Measurements from ENCODE around the gene SSBP3. TPM values are rescaled to one million over a fixed set of nuclear protein-coding genes. Genes with fewer than 3 reads are reported as not detected.

Gene SSBP3
- total RNA-seq, 1 experiment from 2014 or later = 37.5 TPM

DNA sequence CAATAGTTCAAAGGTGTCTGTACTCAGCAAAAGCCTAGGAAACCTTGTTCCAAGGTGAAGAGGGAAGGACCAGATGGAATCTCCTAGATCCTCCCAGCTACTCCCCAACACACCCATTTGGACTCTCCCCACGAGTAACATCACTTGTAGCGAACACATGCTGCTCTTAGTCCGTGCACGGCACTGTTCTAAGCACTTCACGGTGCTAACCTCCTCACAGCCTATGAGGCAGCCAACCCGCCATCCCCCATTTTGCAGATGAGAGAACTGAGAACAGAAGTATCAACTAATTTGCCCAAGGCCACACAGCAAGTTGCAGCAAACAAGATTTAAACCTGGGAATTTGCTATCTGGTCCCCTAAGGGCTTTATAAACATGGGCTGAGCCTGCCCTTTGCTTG lies 182.0 kb downstream of the SSBP3 start:
- intact Hi-C loops (cut with micrococcal nuclease) = no loop called here
- RAD21 ChIA-PET (ENCODE audit: low non-redundant PET in 1 of 2, low total read pairs in 2 of 2, uncharacterized antibody in 2 of 2, unreplicated experiment in 2 of 2) = no interaction called here
- Histone ChIP-seq H3K9me3 (ENCODE audit: control insufficient read depth in 1 of 2, insufficient read depth in 1 of 2, low read depth in 1 of 2, low read length in 2 of 2) (no peaks in the 10 kb centered on the region), H3K27ac (ENCODE audit: low read depth, low read length) (no peak overlapping the region), H3K4me1 (ENCODE audit: control insufficient read depth in 1 of 2, insufficient read depth in 2 of 2, low read length in 2 of 2) (peaks cover 15 to 27% of the 10 kb centered on the region in 2 experiments), H3K4me3 (replicated peaks in 1 of 2; ENCODE audit: low read depth in 1 of 2, low read length in 2 of 2) (no peak overlapping the region), H3K27me3 (ENCODE audit: insufficient read depth, low read length) (no peaks in the 10 kb centered on the region), H3K79me2 (ENCODE audit: insufficient read depth, low read length) (no peaks in the 10 kb centered on the region), H3K36me3 (ENCODE audit: control insufficient read depth in 1 of 2, insufficient read depth in 2 of 2, low read length in 2 of 2) (peaks cover 0 to 3% of the 10 kb centered on the region in 2 experiments; a peak in 2 of 4 replicates), H4K20me1 (ENCODE audit: insufficient read depth) (no peaks in the 10 kb centered on the region), H3K9ac (ENCODE audit: low read length) (no peak overlapping the region), H3K9me2 (ENCODE audit: insufficient read depth) (no peaks in the 10 kb centered on the region), H3K4me2 (ENCODE audit: low read length) (no peak overlapping the region), H2AFZ (ENCODE audit: low read depth, low read length, poor library complexity, severe bottlenecking) (no peak overlapping the region)
- POLR2A ChIA-PET = no interaction called here
- TF ChIP-seq, protein P1, sequence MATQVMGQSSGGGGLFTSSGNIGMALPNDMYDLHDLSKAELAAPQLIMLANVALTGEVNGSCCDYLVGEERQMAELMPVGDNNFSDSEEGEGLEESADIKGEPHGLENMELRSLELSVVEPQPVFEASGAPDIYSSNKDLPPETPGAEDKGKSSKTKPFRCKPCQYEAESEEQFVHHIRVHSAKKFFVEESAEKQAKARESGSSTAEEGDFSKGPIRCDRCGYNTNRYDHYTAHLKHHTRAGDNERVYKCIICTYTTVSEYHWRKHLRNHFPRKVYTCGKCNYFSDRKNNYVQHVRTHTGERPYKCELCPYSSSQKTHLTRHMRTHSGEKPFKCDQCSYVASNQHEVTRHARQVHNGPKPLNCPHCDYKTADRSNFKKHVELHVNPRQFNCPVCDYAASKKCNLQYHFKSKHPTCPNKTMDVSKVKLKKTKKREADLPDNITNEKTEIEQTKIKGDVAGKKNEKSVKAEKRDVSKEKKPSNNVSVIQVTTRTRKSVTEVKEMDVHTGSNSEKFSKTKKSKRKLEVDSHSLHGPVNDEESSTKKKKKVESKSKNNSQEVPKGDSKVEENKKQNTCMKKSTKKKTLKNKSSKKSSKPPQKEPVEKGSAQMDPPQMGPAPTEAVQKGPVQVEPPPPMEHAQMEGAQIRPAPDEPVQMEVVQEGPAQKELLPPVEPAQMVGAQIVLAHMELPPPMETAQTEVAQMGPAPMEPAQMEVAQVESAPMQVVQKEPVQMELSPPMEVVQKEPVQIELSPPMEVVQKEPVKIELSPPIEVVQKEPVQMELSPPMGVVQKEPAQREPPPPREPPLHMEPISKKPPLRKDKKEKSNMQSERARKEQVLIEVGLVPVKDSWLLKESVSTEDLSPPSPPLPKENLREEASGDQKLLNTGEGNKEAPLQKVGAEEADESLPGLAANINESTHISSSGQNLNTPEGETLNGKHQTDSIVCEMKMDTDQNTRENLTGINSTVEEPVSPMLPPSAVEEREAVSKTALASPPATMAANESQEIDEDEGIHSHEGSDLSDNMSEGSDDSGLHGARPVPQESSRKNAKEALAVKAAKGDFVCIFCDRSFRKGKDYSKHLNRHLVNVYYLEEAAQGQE (IDR thresholded peaks at IDR 0.05; ENCODE audit: low read depth) = no peak
- TF ChIP-seq SP1 (IDR thresholded peaks at IDR 0.05; ENCODE audit: low read depth) = no peak
- TF ChIP-seq CEBPB (IDR thresholded peaks at IDR 0.05; ENCODE audit: low read depth) = no peak
- no peak for TF ChIP-seq POLR2A (IDR thresholded peaks at IDR 0.05; ENCODE audit: borderline replicate concordance, extremely low read depth, insufficient read depth, insufficient read length)
- no peak for TF ChIP-seq EZH2phosphoT487 (IDR thresholded peaks at IDR 0.05; ENCODE audit: borderline replicate concordance)
- no TSS peak for BruUV-seq (replicated peaks)
- CTCF ChIA-PET = no interaction called here
- no peak for DNase-seq (ENCODE audit: low read depth, low spot score)
- no peak for ATAC-seq

DNA sequence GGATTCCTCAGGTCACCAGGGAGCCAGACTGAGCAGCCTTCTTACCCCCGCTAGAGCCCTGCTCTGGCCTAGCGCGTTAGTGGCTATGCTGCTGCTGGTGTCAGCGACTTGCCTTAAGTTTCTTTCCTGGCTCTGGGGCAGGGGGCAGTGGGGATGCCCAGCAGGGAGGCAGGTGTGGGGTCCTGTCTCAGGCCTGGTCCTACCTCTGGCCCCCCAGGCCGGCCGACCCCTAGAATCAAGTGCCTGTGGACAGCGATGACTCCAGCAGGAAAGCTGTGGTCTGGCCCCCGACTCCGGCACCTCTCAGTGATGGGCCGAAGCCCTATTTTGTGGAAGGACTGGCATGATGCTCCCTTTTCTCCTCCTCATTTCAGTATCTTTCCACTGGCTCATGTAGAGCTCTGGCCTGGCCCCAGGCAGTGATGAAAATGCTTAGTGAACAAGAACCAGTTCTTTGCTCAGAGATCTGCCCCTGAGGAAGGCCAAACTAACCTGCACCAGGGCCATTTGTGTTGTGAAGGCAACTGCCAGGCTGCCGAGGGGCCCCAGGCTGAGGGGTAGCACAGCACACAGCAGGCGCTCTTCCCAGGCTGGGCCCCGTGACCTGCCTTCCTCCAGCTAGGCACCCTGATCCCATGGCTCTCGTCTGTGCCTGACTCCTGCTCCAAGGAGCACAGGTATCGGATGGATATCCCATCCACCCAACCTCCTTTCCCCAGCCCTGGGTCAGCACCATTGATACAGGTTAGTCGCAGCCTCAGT lies 182.6 kb downstream of the SSBP3 start:
- H3K9ac ChIP-seq (ENCODE audit: low read length) = no peak overlapping the region
- no TSS peak for BruUV-seq (replicated peaks)
- no peaks in the 10 kb centered on the region for H4K20me1 ChIP-seq (ENCODE audit: insufficient read depth)
- TF ChIP-seq POLR2AphosphoS5 (IDR thresholded peaks at IDR 0.05; ENCODE audit: low read depth, low read length) = no peak
- TF ChIP-seq, protein P2, sequence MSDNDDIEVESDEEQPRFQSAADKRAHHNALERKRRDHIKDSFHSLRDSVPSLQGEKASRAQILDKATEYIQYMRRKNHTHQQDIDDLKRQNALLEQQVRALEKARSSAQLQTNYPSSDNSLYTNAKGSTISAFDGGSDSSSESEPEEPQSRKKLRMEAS (IDR thresholded peaks at IDR 0.05) = no peak
- no peak for TF ChIP-seq ZFX (IDR thresholded peaks at IDR 0.05)
- TF ChIP-seq SIN3A (IDR thresholded peaks at IDR 0.05; ENCODE audit: low read depth) = no peak
- TF ChIP-seq YY1 (IDR thresholded peaks at IDR 0.05; ENCODE audit: extremely low read depth, insufficient replicate concordance, low read depth, low read length) = no peak
- TF ChIP-seq TCF7L2 (IDR thresholded peaks at IDR 0.05; ENCODE audit: borderline replicate concordance, extremely low read depth, insufficient read depth, insufficient read length) = no peak
- TF ChIP-seq, protein P3, sequence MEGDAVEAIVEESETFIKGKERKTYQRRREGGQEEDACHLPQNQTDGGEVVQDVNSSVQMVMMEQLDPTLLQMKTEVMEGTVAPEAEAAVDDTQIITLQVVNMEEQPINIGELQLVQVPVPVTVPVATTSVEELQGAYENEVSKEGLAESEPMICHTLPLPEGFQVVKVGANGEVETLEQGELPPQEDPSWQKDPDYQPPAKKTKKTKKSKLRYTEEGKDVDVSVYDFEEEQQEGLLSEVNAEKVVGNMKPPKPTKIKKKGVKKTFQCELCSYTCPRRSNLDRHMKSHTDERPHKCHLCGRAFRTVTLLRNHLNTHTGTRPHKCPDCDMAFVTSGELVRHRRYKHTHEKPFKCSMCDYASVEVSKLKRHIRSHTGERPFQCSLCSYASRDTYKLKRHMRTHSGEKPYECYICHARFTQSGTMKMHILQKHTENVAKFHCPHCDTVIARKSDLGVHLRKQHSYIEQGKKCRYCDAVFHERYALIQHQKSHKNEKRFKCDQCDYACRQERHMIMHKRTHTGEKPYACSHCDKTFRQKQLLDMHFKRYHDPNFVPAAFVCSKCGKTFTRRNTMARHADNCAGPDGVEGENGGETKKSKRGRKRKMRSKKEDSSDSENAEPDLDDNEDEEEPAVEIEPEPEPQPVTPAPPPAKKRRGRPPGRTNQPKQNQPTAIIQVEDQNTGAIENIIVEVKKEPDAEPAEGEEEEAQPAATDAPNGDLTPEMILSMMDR (IDR thresholded peaks at IDR 0.05 in 2 of 3, conservative IDR thresholded peaks at IDR 0.05 in 1 of 3; ENCODE audit: borderline replicate concordance in 1 of 3, insufficient read depth in 1 of 3, low read depth in 2 of 3, low read length in 2 of 3) = no peak
- no peak for TF ChIP-seq CBX3 (IDR thresholded peaks at IDR 0.05; ENCODE audit: low read depth)
- no peak for TF ChIP-seq JUND (IDR thresholded peaks at IDR 0.05)
- no peak for TF ChIP-seq EZH2phosphoT487 (IDR thresholded peaks at IDR 0.05; ENCODE audit: borderline replicate concordance)
- no peak for TF ChIP-seq SRF (IDR thresholded peaks at IDR 0.05; ENCODE audit: low read depth)
- H3K4me1 ChIP-seq (ENCODE audit: control insufficient read depth in 1 of 2, insufficient read depth in 2 of 2, low read length in 2 of 2) = peaks cover 13 to 21% of the 10 kb centered on the region in 2 experiments
- intact Hi-C loops (cut with micrococcal nuclease) = no loop called here
- no peaks in the 10 kb centered on the region for H3K9me3 ChIP-seq (ENCODE audit: control insufficient read depth in 1 of 2, insufficient read depth in 1 of 2, low read depth in 1 of 2, low read length in 2 of 2)
- peaks cover 5 to 8% of the 10 kb centered on the region in 2 experiments; a peak in 3 of 4 replicates for H3K36me3 ChIP-seq (ENCODE audit: control insufficient read depth in 1 of 2, insufficient read depth in 2 of 2, low read length in 2 of 2)
- H3K79me2 ChIP-seq (ENCODE audit: insufficient read depth, low read length) = no peaks in the 10 kb centered on the region
- ATAC-seq (no peak), DNase-seq (ENCODE audit: low read depth, low spot score) (no peak)
- ChIA-PET CTCF (no interaction called here), RAD21 (ENCODE audit: low non-redundant PET in 1 of 2, low total read pairs in 2 of 2, uncharacterized antibody in 2 of 2, unreplicated experiment in 2 of 2) (no interaction called here), POLR2A (no interaction called here)
- no peak overlapping the region for H3K4me3 ChIP-seq (replicated peaks in 1 of 2; ENCODE audit: low read depth in 1 of 2, low read length in 2 of 2)
- H3K27ac ChIP-seq (ENCODE audit: low read depth, low read length) = no peak overlapping the region
- H3K9me2 ChIP-seq (ENCODE audit: insufficient read depth) = no peaks in the 10 kb centered on the region
- H3K4me2 ChIP-seq (ENCODE audit: low read length) = no peak overlapping the region
- no peaks in the 10 kb centered on the region for H3K27me3 ChIP-seq (ENCODE audit: insufficient read depth, low read length)
- no peak overlapping the region for H2AFZ ChIP-seq (ENCODE audit: low read depth, low read length, poor library complexity, severe bottlenecking)
